SKM-1 treated with dmso at 0.1 percent for 144 hours (cell line): ENCODE results near the gene ZNF629.
A peak's percentile ranks its signal among the peaks of the same experiment; 100 is the strongest.

ENCODE experiments used
- DNase-seq: peaks from one replicate; lab custom pipeline; 2025; ENCODE audit not compliant: unreplicated experiment; lab: John Stamatoyannopoulos, UW

ZNF629 gene

GRCh38 chr16:30767767-30768465 is 19.1 kb downstream of the ZNF629 start:
- no peak for DNase-seq

GRCh38 chr16:30766933-30767284 is 20.1 kb downstream of the ZNF629 start:
- DNase-seq = no peak

- DNase-seq = no peak
Measured at GRCh38 chr16:30766206-30766932, 20.6 kb downstream of the ZNF629 start.

- DNase-seq = no peak
Measured at GRCh38 chr16:30764816-30765465, 22.1 kb downstream of the ZNF629 start.

- no peak for DNase-seq
Measured at GRCh38 chr16:30764086-30764485, 22.9 kb downstream of the ZNF629 start.

- no peak for DNase-seq
Measured at GRCh38 chr16:30762991-30763725, 23.8 kb downstream of the ZNF629 start.

GRCh38 chr16:30761928-30762902 is 24.8 kb downstream of the ZNF629 start, which contains the start of the genes CFAP119 and RNF40:
TSS of gene CFAP119 (minus strand) at chr16:30762062. CDS start at chr16:30761748, 314 bp downstream.
TSS of gene RNF40 (plus strand) at chr16:30762322. CDS start at chr16:30762546, 224 bp downstream.
- DNase-seq = peak; percentile 98

GRCh38 chr16:30761427-30761927 is 25.5 kb downstream of the ZNF629 start:
- no peak for DNase-seq

GRCh38 chr16:30760577-30761426 is 26.2 kb downstream of the ZNF629 start:
- no peak for DNase-seq

- no peak for DNase-seq
Measured at GRCh38 chr16:30760001-30760559, 26.9 kb downstream of the ZNF629 start.

- peak; percentile 89 for DNase-seq
Measured at GRCh38 chr16:30758988-30759491, 28.0 kb downstream of the ZNF629 start.

GRCh38 chr16:30757316-30757715 is 29.7 kb downstream of the ZNF629 start:
- DNase-seq = no peak

GRCh38 chr16:30756781-30757100 is 30.3 kb downstream of the ZNF629 start:
- no peak for DNase-seq

- DNase-seq = no peak
Measured at GRCh38 chr16:30755955-30756780, 30.8 kb downstream of the ZNF629 start.

- DNase-seq = no peak
Measured at GRCh38 chr16:30753596-30753995, 33.4 kb downstream of the ZNF629 start.

- no peak for DNase-seq
Measured at GRCh38 chr16:30750876-30751465, 36.0 kb downstream of the ZNF629 start.

GRCh38 chr16:30750201-30750600 is 36.8 kb downstream of the ZNF629 start:
- DNase-seq = no peak
